Kidney (tissue), 14 donors: ENCODE results near the gene SP8. TPM values are rescaled to one million over a fixed set of nuclear protein-coding genes. Genes with fewer than 3 reads are reported as not detected.

Experiments
- DNase-seq, 5 donors: peaks; one replicate each; pipeline ENCODE4 v3.0.0-alpha.2; 2013 to 2020
- FAIRE-seq: peaks from 2 replicates; lab custom pipeline; 2012; peaks lifted over from hg19 to GRCh38; lab: Jason Lieb, UNC
- H3K27ac ChIP-seq, 2 donors: one replicate each; pipeline ENCODE4 v1.7.0; 2013; ENCODE audit warnings: low read depth in 2 of 2, low read length in 2 of 2, inconsistent platforms in 1 of 2
- H3K27me3 ChIP-seq: one replicate; pipeline ENCODE4 v1.7.1; 2013; ENCODE audit warnings: low read length, inconsistent platforms; ENCODE audit not compliant: control insufficient read depth, insufficient read depth
- H3K36me3 ChIP-seq, 3 donors: one replicate each; pipeline versions ENCODE4 v1.7.0 to v1.7.1; 2013; ENCODE audit warnings: low read length in 3 of 3, control low read depth in 1 of 3, inconsistent platforms in 1 of 3; ENCODE audit not compliant: insufficient read depth in 3 of 3, control insufficient read depth in 2 of 3
- H3K4me1 ChIP-seq, 3 donors: one replicate each; pipeline versions ENCODE4 v1.7.0 to v1.7.1; 2013; ENCODE audit warnings: low read length in 3 of 3, inconsistent platforms in 1 of 3, low read depth in 1 of 3; ENCODE audit not compliant: control insufficient read depth in 2 of 3, insufficient read depth in 2 of 3
- H3K4me3 ChIP-seq, 3 donors: one replicate each; pipeline versions ENCODE4 v1.7.0 to v1.8.1; 2013; ENCODE audit warnings: low read length in 3 of 3, control low read depth in 1 of 3, inconsistent platforms in 1 of 3
- H3K9ac ChIP-seq, 3 donors: one replicate each; pipeline versions ENCODE4 v1.7.0 to v1.7.1; 2013; ENCODE audit warnings: low read length in 3 of 3, control low read depth in 1 of 3, inconsistent platforms in 1 of 3
- H3K9me3 ChIP-seq, 3 donors: one replicate each; pipeline versions ENCODE4 v1.7.0 to v1.7.1; 2013; ENCODE audit warnings: low read length in 3 of 3, control low read depth in 1 of 3, inconsistent platforms in 1 of 3; ENCODE audit not compliant: control insufficient read depth in 2 of 3, insufficient read depth in 1 of 3
- CTCF ChIP-seq: IDR thresholded peaks from 3 replicates; pipeline ENCODE4 v1.5.1; 2012; ENCODE audit warnings: mild to moderate bottlenecking, moderate library complexity, borderline replicate concordance; ENCODE audit not compliant: insufficient read depth; ENCODE audit errors: extremely low read depth
- intact Hi-C: fragments of 100-400 bp; cut with DNase I; formaldehyde crosslinking; loops from one replicate; pipeline ENCODE4 v1.11.1; 2022
- polyA plus RNA-seq: library from polyadenylated mRNA; stranded (reverse); fragments of 350-450 nt; fragmentation: Illumina TruSeq; extraction: RNeasy Lipid Tissue Mini Kit (QIAGEN cat#74804); gene quantifications from one replicate; pipeline ENCODE4 v1.2.3, GENCODE V29; 2014; ENCODE audit warnings: low read depth, low replicate concordance; ENCODE audit not compliant: insufficient read depth
- total RNA-seq: library from RNA; stranded (reverse); fragmentation: NEBNext Ultra II Directional; extraction: Animal tissue kit (Norgen Biotek cat#: 25700); gene quantifications from one replicate; pipeline ENCODE4 v1.2.1, GENCODE V29; 2021
- donor health status: control.
- donor health status: control.
- donor health status: control.
- donor health status: control.
- donor health status: control.
- donor health status: DM: yes; HTN: yes; CAD: no.
- donor health status: Normal renal cell carcinoma (clear cell type).

The SP8 gene
- total and polyA plus RNA-seq, 2 donors from 2014 or later: not detected

- DNase-seq (peak in 1 of 5 donors; percentile 11), FAIRE-seq (peak; percentile 72)
- intact Hi-C loops: no loop called here
- no peaks in the 10 kb centered on the region for H3K4me1 ChIP-seq
- no peak overlapping the region for H3K9ac ChIP-seq
- H3K36me3 ChIP-seq: no peaks in the 10 kb centered on the region
- no peak for TF ChIP-seq CTCF
- peak overlapping the region in 2 of 3 donors; percentile 9 to 43 for H3K4me3 ChIP-seq
- H3K27me3 ChIP-seq: no peaks in the 10 kb centered on the region
- no peak overlapping the region for H3K27ac ChIP-seq
- H3K9me3 ChIP-seq: no peaks in the 10 kb centered on the region
Observed at GRCh38 chr7:20738518-20739481, 47.9 kb downstream of the SP8 start.

- H3K9ac ChIP-seq: no peak overlapping the region
- no peaks in the 10 kb centered on the region for H3K36me3 ChIP-seq
- H3K4me1 ChIP-seq: no peaks in the 10 kb centered on the region
- no peaks in the 10 kb centered on the region for H3K9me3 ChIP-seq
- intact Hi-C loops: no loop called here
- no peak for TF ChIP-seq CTCF
- DNase-seq (no peak), FAIRE-seq (no peak)
- peak overlapping the region in 2 of 3 donors; percentile 32 to 43 for H3K4me3 ChIP-seq
- no peak overlapping the region for H3K27ac ChIP-seq
- H3K27me3 ChIP-seq: no peaks in the 10 kb centered on the region
Observed at GRCh38 chr7:20737840-20738448, 48.7 kb downstream of the SP8 start.

- Histone ChIP-seq H3K27me3 (no peaks in the 10 kb centered on the region), H3K9ac (no peak overlapping the region), H3K4me3 (no peak overlapping the region), H3K36me3 (no peaks in the 10 kb centered on the region), H3K9me3 (no peaks in the 10 kb centered on the region), H3K4me1 (no peaks in the 10 kb centered on the region), H3K27ac (no peak overlapping the region)
- DNase-seq (no peak), FAIRE-seq (no peak)
- intact Hi-C loops: no loop called here
- TF ChIP-seq CTCF: no peak
Observed at GRCh38 chr7:20735346-20736065, 51.2 kb downstream of the SP8 start.

Other genes with a start within 250 kb of the SP8 start
- gene ABCB5, start 171.2 kb downstream of the SP8 start, total RNA-seq: 0.13 TPM
- gene ABCB5, start 171.2 kb downstream of the SP8 start, polyA plus RNA-seq: not detected